Measurements from ENCODE around the gene AGPAT4. TPM values are rescaled to one million over a fixed set of nuclear protein-coding genes. Genes with fewer than 3 reads are reported as not detected.

The AGPAT4 gene
- total RNA-seq, 4 donors from 2014 or later, result 0.36 to 0.61 (median 0.53) TPM

DNA sequence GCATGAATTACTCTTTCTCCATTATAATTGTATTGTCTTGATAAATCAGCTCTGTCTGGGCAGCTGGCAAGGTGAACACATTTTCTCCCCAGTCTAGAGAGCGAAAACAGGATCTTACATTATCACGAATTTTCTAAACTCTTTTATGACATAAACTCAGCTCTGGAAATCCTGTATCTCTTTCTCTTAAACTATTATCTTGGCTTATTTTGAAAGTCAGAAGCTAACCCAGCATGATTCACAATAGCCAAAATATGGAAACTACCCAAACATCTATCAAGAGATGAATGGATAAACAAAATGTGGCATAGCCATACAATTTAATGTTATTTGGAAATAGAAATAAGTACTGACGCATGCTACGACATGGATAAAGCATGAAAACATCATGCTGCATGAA, 25.9 kb upstream of the AGPAT4 start:
- intact Hi-C loops (cut with DNase I; ENCODE audit: low total_unique reads), result no loop called here
- ATAC-seq (no peak), DNase-seq (no peak)
- TF ChIP-seq POLR2A (IDR thresholded peaks at IDR 0.05) (no peak), CTCF (IDR thresholded peaks at IDR 0.05 in 4 of 5, conservative IDR thresholded peaks at IDR 0.05 in 1 of 5) (no peak)
- no peaks in the 10 kb centered on the region for H3K36me3 ChIP-seq
- in situ Hi-C loops (cut with MboI; ENCODE audit: low sequenced_read_pairs in 4 of 4), result no loop called here
- H3K9me3 ChIP-seq, result no peaks in the 10 kb centered on the region
- no peaks in the 10 kb centered on the region for H3K4me1 ChIP-seq
- H3K4me3 ChIP-seq, result no peak overlapping the region
- no peaks in the 10 kb centered on the region for H3K27me3 ChIP-seq
- no peak overlapping the region for H3K27ac ChIP-seq

DNA sequence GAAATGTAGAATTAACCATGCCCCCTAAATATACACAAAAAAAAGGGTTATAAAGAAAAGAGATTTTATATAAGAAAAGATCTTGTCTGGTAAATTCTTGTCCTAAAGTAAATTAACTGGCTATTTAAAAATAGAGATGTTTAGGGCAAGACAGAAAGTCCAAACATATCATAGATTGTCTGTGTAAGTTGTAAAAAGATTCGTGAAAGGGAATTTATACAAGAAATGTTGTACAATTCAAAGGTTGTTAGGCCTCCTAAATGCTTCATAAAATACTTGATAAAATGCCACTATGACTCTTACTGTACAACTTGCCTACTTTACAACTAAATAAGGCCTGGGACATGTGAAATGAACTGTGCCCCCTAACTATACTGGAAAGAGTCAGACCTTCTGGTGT, 21.9 kb upstream of the AGPAT4 start:
- in situ Hi-C loops (cut with MboI; ENCODE audit: low sequenced_read_pairs in 4 of 4), result no loop called here
- Histone ChIP-seq H3K4me1 (no peaks in the 10 kb centered on the region), H3K4me3 (no peak overlapping the region), H3K36me3 (no peaks in the 10 kb centered on the region), H3K9me3 (no peaks in the 10 kb centered on the region), H3K27ac (no peak overlapping the region), H3K27me3 (no peaks in the 10 kb centered on the region)
- ATAC-seq, result no peak
- no peak for DNase-seq
- intact Hi-C loops (cut with DNase I; ENCODE audit: low total_unique reads), result no loop called here
- TF ChIP-seq CTCF (IDR thresholded peaks at IDR 0.05 in 4 of 5, conservative IDR thresholded peaks at IDR 0.05 in 1 of 5) (no peak), POLR2A (IDR thresholded peaks at IDR 0.05) (no peak)

GRCh38 chr6:161292650-161293281, 18.9 kb upstream of the AGPAT4 start:
- Histone ChIP-seq H3K27ac (no peak overlapping the region), H3K4me1 (no peaks in the 10 kb centered on the region), H3K4me3 (no peak overlapping the region), H3K27me3 (no peaks in the 10 kb centered on the region), H3K9me3 (no peaks in the 10 kb centered on the region), H3K36me3 (no peaks in the 10 kb centered on the region)
- in situ Hi-C loops (cut with MboI; ENCODE audit: low sequenced_read_pairs in 4 of 4) (no loop called here), intact Hi-C loops (cut with DNase I; ENCODE audit: low total_unique reads) (no loop called here)
- ATAC-seq (no peak), DNase-seq (no peak)
- no peak for TF ChIP-seq POLR2A (IDR thresholded peaks at IDR 0.05)
- no peak for TF ChIP-seq CTCF (IDR thresholded peaks at IDR 0.05 in 4 of 5, conservative IDR thresholded peaks at IDR 0.05 in 1 of 5)

GRCh38 chr6:161292145-161292544, 18.3 kb upstream of the AGPAT4 start:
- Histone ChIP-seq H3K4me1 (no peaks in the 10 kb centered on the region), H3K36me3 (no peaks in the 10 kb centered on the region), H3K27ac (no peak overlapping the region), H3K4me3 (no peak overlapping the region), H3K9me3 (no peaks in the 10 kb centered on the region), H3K27me3 (no peaks in the 10 kb centered on the region)
- intact Hi-C loops (cut with DNase I; ENCODE audit: low total_unique reads) (no loop called here), in situ Hi-C loops (cut with MboI; ENCODE audit: low sequenced_read_pairs in 4 of 4) (no loop called here)
- TF ChIP-seq POLR2A (IDR thresholded peaks at IDR 0.05) (no peak), CTCF (IDR thresholded peaks at IDR 0.05 in 4 of 5, conservative IDR thresholded peaks at IDR 0.05 in 1 of 5) (no peak)
- ATAC-seq, result no peak
- no peak for DNase-seq

GRCh38 chr6:161290751-161291150, 16.9 kb upstream of the AGPAT4 start:
- Histone ChIP-seq H3K9me3 (no peaks in the 10 kb centered on the region), H3K4me3 (no peak overlapping the region), H3K27me3 (no peaks in the 10 kb centered on the region), H3K27ac (no peak overlapping the region), H3K4me1 (no peaks in the 10 kb centered on the region), H3K36me3 (no peaks in the 10 kb centered on the region)
- intact Hi-C loops (cut with DNase I; ENCODE audit: low total_unique reads), result no loop called here
- DNase-seq (no peak), ATAC-seq (no peak)
- in situ Hi-C loops (cut with MboI; ENCODE audit: low sequenced_read_pairs in 4 of 4), result no loop called here
- no peak for TF ChIP-seq CTCF (IDR thresholded peaks at IDR 0.05 in 4 of 5, conservative IDR thresholded peaks at IDR 0.05 in 1 of 5)
- no peak for TF ChIP-seq POLR2A (IDR thresholded peaks at IDR 0.05)
